IgD-negative memory B cell (primary cell): Measurements from ENCODE around the gene MAN1C1. TPM values are rescaled to one million over a fixed set of nuclear protein-coding genes. Genes with fewer than 3 reads are reported as not detected.
"Not testable (repeated sequence)": the region's sequence is repeated elsewhere in the genome, so short reads cannot be mapped to it uniquely, and the experiment has no call there.

Experiments used
- H3K27ac Mint-ChIP-seq, 3 donors: one replicate each; pipeline ENCODE4 v1.8.0; 2020 to 2022; ENCODE audit warnings: mild to moderate bottlenecking in 3 of 3, mixed read lengths in 3 of 3, moderate library complexity in 1 of 3
- H3K27me3 Mint-ChIP-seq: one replicate; pipeline ENCODE4 v1.8.0; 2021; ENCODE audit warnings: mixed read lengths
- H3K36me3 Mint-ChIP-seq: one replicate; pipeline ENCODE4 v1.8.0; 2020; ENCODE audit warnings: mild to moderate bottlenecking, mixed read lengths
- H3K4me1 Mint-ChIP-seq, 3 donors: one replicate each; pipeline ENCODE4 v1.8.0; 2020 to 2022; ENCODE audit warnings: mixed read lengths in 3 of 3, mild to moderate bottlenecking in 1 of 3
- H3K4me3 Mint-ChIP-seq, 4 donors: one replicate each; pipeline ENCODE4 v1.8.0; 2020 to 2022; ENCODE audit warnings: mild to moderate bottlenecking in 4 of 4, mixed read lengths in 4 of 4, moderate library complexity in 3 of 4
- H3K9me3 Mint-ChIP-seq, 3 donors: one replicate each; pipeline ENCODE4 v1.8.0; 2020 to 2021; ENCODE audit warnings: mixed read lengths in 3 of 3, mild to moderate bottlenecking in 1 of 3
- polyA plus RNA-seq: library from polyadenylated mRNA; unstranded; fragments of 300-500 nt; fragmentation: Illumina TruSeq; gene quantifications from one replicate; pipeline ENCODE4 v1.2.3, GENCODE V29; 2021

Gene MAN1C1
- polyA plus RNA-seq, 1 donor from 2014 or later, result 0.49 TPM

GRCh38 chr1:25658791-25659431, 42.3 kb downstream of the MAN1C1 start:
- no peaks in the 10 kb centered on the region for H3K9me3 Mint-ChIP-seq
- peak overlapping the region in 1 of 4 donors; percentile 47 for H3K4me3 Mint-ChIP-seq
- H3K36me3 Mint-ChIP-seq, result peaks cover 1% of the 10 kb centered on the region
- peaks cover 0 to 6% (median 0%) of the 10 kb centered on the region in 3 donors for H3K4me1 Mint-ChIP-seq
- peaks cover 5% of the 10 kb centered on the region for H3K27me3 Mint-ChIP-seq
- H3K27ac Mint-ChIP-seq, result peak overlapping the region in 1 of 3 donors; percentile 67

- no peaks in the 10 kb centered on the region for H3K9me3 Mint-ChIP-seq
- no peak overlapping the region for H3K27ac Mint-ChIP-seq
- peaks cover 0 to 6% (median 0%) of the 10 kb centered on the region in 3 donors for H3K4me1 Mint-ChIP-seq
- H3K36me3 Mint-ChIP-seq, result peaks cover 1% of the 10 kb centered on the region
- peaks cover 6% of the 10 kb centered on the region for H3K27me3 Mint-ChIP-seq
- no peak overlapping the region for H3K4me3 Mint-ChIP-seq
Observed at GRCh38 chr1:25661043-25661815, 44.6 kb downstream of the MAN1C1 start.

- Mint-ChIP-seq H3K9me3 (no peaks in the 10 kb centered on the region), H3K4me3 (no peak overlapping the region), H3K36me3 (peaks cover 1% of the 10 kb centered on the region), H3K4me1 (peaks cover 0 to 6% (median 0%) of the 10 kb centered on the region in 3 donors), H3K27me3 (peaks cover 5% of the 10 kb centered on the region), H3K27ac (no peak overlapping the region)
Observed at GRCh38 chr1:25662061-25662460, 45.5 kb downstream of the MAN1C1 start.

GRCh38 chr1:25662959-25663358, 46.4 kb downstream of the MAN1C1 start:
- not testable (repeated sequence) for H3K4me1 Mint-ChIP-seq, H3K9me3 Mint-ChIP-seq, H3K27me3 Mint-ChIP-seq, H3K4me3 Mint-ChIP-seq, H3K27ac Mint-ChIP-seq, H3K36me3 Mint-ChIP-seq

GRCh38 chr1:25664357-25665199, 48.0 kb downstream of the MAN1C1 start:
- Mint-ChIP-seq H3K27me3 (peaks cover 2% of the 10 kb centered on the region), H3K36me3 (peaks cover 4% of the 10 kb centered on the region), H3K9me3 (no peaks in the 10 kb centered on the region), H3K4me1 (no peaks in the 10 kb centered on the region), H3K4me3 (no peak overlapping the region), H3K27ac (peak overlapping the region in 1 of 3 donors; percentile 75)

GRCh38 chr1:25666460-25666859, 49.9 kb downstream of the MAN1C1 start:
- Mint-ChIP-seq H3K9me3 (no peaks in the 10 kb centered on the region), H3K4me3 (no peak overlapping the region), H3K27me3 (peaks cover 7% of the 10 kb centered on the region), H3K27ac (no peak overlapping the region), H3K36me3 (peaks cover 2% of the 10 kb centered on the region), H3K4me1 (no peaks in the 10 kb centered on the region)

GRCh38 chr1:25668931-25669573, 52.5 kb downstream of the MAN1C1 start:
- Mint-ChIP-seq H3K9me3 (peaks cover 0 to 7% (median 0%) of the 10 kb centered on the region in 3 donors), H3K4me1 (no peaks in the 10 kb centered on the region), H3K27ac (no peak overlapping the region), H3K4me3 (no peak overlapping the region), H3K36me3 (peaks cover 2% of the 10 kb centered on the region), H3K27me3 (peaks cover 9% of the 10 kb centered on the region)

- Mint-ChIP-seq H3K27me3 (peaks cover 9% of the 10 kb centered on the region), H3K4me1 (no peaks in the 10 kb centered on the region), H3K4me3 (no peak overlapping the region), H3K36me3 (peaks cover 2% of the 10 kb centered on the region), H3K9me3 (peaks cover 0 to 7% (median 0%) of the 10 kb centered on the region in 3 donors), H3K27ac (no peak overlapping the region)
Observed at GRCh38 chr1:25669781-25670567, 53.4 kb downstream of the MAN1C1 start.

GRCh38 chr1:25671929-25672328, 55.3 kb downstream of the MAN1C1 start:
- Mint-ChIP-seq H3K4me3 (no peak overlapping the region), H3K27me3 (peaks cover 16% of the 10 kb centered on the region), H3K4me1 (peaks cover 0 to 12% (median 8%) of the 10 kb centered on the region in 3 donors)

GRCh38 chr1:25672763-25673409, 56.3 kb downstream of the MAN1C1 start:
- peaks cover 21% of the 10 kb centered on the region for H3K27me3 Mint-ChIP-seq
- H3K36me3 Mint-ChIP-seq, result peaks cover 2% of the 10 kb centered on the region
- peaks cover 0 to 14% (median 8%) of the 10 kb centered on the region in 3 donors for H3K4me1 Mint-ChIP-seq
- H3K27ac Mint-ChIP-seq, result no peak overlapping the region
- peaks cover 0 to 7% (median 0%) of the 10 kb centered on the region in 3 donors for H3K9me3 Mint-ChIP-seq
- no peak overlapping the region for H3K4me3 Mint-ChIP-seq

More at GRCh38 chr1:25671929-25672328, 55.3 kb downstream of the MAN1C1 start:
- no peak overlapping the region for H3K27ac Mint-ChIP-seq
- peaks cover 0 to 7% (median 0%) of the 10 kb centered on the region in 3 donors for H3K9me3 Mint-ChIP-seq
- H3K36me3 Mint-ChIP-seq, result peaks cover 2% of the 10 kb centered on the region

- peaks cover 0 to 14% (median 8%) of the 10 kb centered on the region in 3 donors for H3K4me1 Mint-ChIP-seq
- H3K27me3 Mint-ChIP-seq, result peaks cover 21% of the 10 kb centered on the region
- peaks cover 0 to 7% (median 0%) of the 10 kb centered on the region in 3 donors for H3K9me3 Mint-ChIP-seq
- no peak overlapping the region for H3K27ac Mint-ChIP-seq
- H3K4me3 Mint-ChIP-seq, result no peak overlapping the region
- H3K36me3 Mint-ChIP-seq, result peaks cover 2% of the 10 kb centered on the region
Observed at GRCh38 chr1:25673456-25673855, 56.9 kb downstream of the MAN1C1 start.

- Mint-ChIP-seq H3K4me1 (peaks cover 0 to 16% (median 8%) of the 10 kb centered on the region in 3 donors), H3K9me3 (peaks cover 0 to 7% (median 0%) of the 10 kb centered on the region in 3 donors), H3K36me3 (peaks cover 2% of the 10 kb centered on the region), H3K27me3 (peaks cover 26% of the 10 kb centered on the region), H3K4me3 (no peak overlapping the region), H3K27ac (peak overlapping the region in 1 of 3 donors; percentile 15)
Observed at GRCh38 chr1:25673962-25674806, 57.6 kb downstream of the MAN1C1 start.

- Mint-ChIP-seq H3K4me3 (no peak overlapping the region), H3K36me3 (no peaks in the 10 kb centered on the region), H3K27ac (peak overlapping the region in 1 of 3 donors; percentile 15), H3K27me3 (peaks cover 26% of the 10 kb centered on the region), H3K9me3 (peaks cover 0 to 7% (median 0%) of the 10 kb centered on the region in 3 donors), H3K4me1 (peaks cover 0 to 16% (median 8%) of the 10 kb centered on the region in 3 donors)
Observed at GRCh38 chr1:25674807-25675084, 58.2 kb downstream of the MAN1C1 start.
